B cell (primary cell): ENCODE results near the gene CD93. TPM values are rescaled to one million over a fixed set of nuclear protein-coding genes. Genes with fewer than 3 reads are reported as not detected.

Experiments
- ATAC-seq: fragments of 200-7000 bp; cut with Tn5 transposase; one replicate; pipeline ENCODE4 v1.10.0; 2021; ENCODE audit warnings: low read depth, mild to moderate bottlenecking, moderate number of reproducible peaks, moderate library complexity
- CTCF ChIA-PET: fragments of 350-600 bp; sonication (Branson Sonifier 250); formaldehyde crosslinking; loops from one replicate; lab custom pipeline; 2021; ENCODE audit warnings: antibody characterized with exemption, inconsistent platforms; lab: Charles Lee
- POLR2A ChIA-PET: fragments of 350-600 bp; sonication (Branson Sonifier 250); formaldehyde crosslinking; loops from one replicate; lab custom pipeline; 2021; ENCODE audit warnings: antibody characterized with exemption; lab: Charles Lee
- DNase-seq: peaks from one replicate; pipeline ENCODE4 v3.0.0; 2013
- H2AFZ ChIP-seq: 2 replicates; pipeline ENCODE4 v1.6.1; 2012; ENCODE audit warnings: mild to moderate bottlenecking, low read depth, low read length; ENCODE audit not compliant: insufficient read depth, poor library complexity, severe bottlenecking
- H3K27ac ChIP-seq, 2 donors: 1 replicate in 1 of 2; 2 replicates in 1 of 2; pipeline ENCODE4 v1.5.1; 2012 to 2013; ENCODE audit warnings: low read length in 2 of 2, mild to moderate bottlenecking in 2 of 2, moderate library complexity in 1 of 2
- H3K27me3 ChIP-seq, 4 experiments: fragments of 200-600 bp in 1 of 4; sonication (generic) in 1 of 4; replicated peaks in 1 of 4; 1 replicate in 2 of 4; 2 replicates in 2 of 4; pipeline versions ENCODE4 v1.6.1 to v1.7.0; 2013 to 2016; ENCODE audit warnings: low read length in 3 of 4, mild to moderate bottlenecking in 2 of 4, mixed read lengths in 1 of 4, moderate library complexity in 1 of 4; ENCODE audit not compliant: insufficient read depth in 4 of 4, control insufficient read depth in 3 of 4; ENCODE audit errors: control extremely low read depth in 1 of 4
- H3K36me3 ChIP-seq, 2 experiments: replicated peaks in 1 of 2; 1 replicate in 1 of 2; 2 replicates in 1 of 2; pipeline versions ENCODE4 v1.6.1 to v1.7.1; 2013; ENCODE audit warnings: low read length in 1 of 2; ENCODE audit not compliant: insufficient read depth in 2 of 2, control insufficient read depth in 1 of 2; ENCODE audit errors: control extremely low read depth in 1 of 2, extremely low read depth in 1 of 2
- H3K4me1 ChIP-seq, 2 donors: fragments of 200-600 bp in 1 of 2; sonication (generic) in 1 of 2; 1 replicate in 1 of 2; 2 replicates in 1 of 2; pipeline versions ENCODE4 v1.5.1 to v1.6.1; 2013 to 2017; ENCODE audit warnings: low read length in 2 of 2; ENCODE audit not compliant: control insufficient read depth in 2 of 2, insufficient read depth in 2 of 2
- H3K4me2 ChIP-seq: replicated peaks from 2 replicates; pipeline ENCODE3; 2012; ENCODE audit warnings: mild to moderate bottlenecking, low read depth, low read length; ENCODE audit not compliant: poor library complexity, severe bottlenecking
- H3K4me3 ChIP-seq, 5 experiments: fragments of 200-600 bp in 1 of 5; sonication (generic) in 1 of 5; 1 replicate in 3 of 5; 2 replicates in 2 of 5; pipeline versions ENCODE4 v1.5.1 to v1.7.0; 2011 to 2016; ENCODE audit warnings: low read length in 4 of 5, mild to moderate bottlenecking in 4 of 5, low read depth in 2 of 5, control low read depth in 1 of 5, moderate library complexity in 1 of 5; ENCODE audit not compliant: insufficient read depth in 1 of 5; ENCODE audit errors: control extremely low read depth in 1 of 5, extremely low read depth in 1 of 5
- H3K79me2 ChIP-seq: fragments of 200-600 bp; sonication (generic); one replicate; pipeline ENCODE4 v1.6.0; 2016; ENCODE audit warnings: low read length; ENCODE audit not compliant: control insufficient read depth, insufficient read depth
- H3K9ac ChIP-seq: fragments of 200-600 bp; sonication (generic); 2 replicates; pipeline ENCODE4 v1.6.1; 2017; ENCODE audit warnings: mild to moderate bottlenecking, low read length, moderate library complexity
- H3K9me3 ChIP-seq, 3 donors: one replicate each; pipeline versions ENCODE4 v1.6.1 to v1.7.1; 2013; ENCODE audit warnings: low read length in 2 of 3; ENCODE audit not compliant: control insufficient read depth in 2 of 3, insufficient read depth in 1 of 3; ENCODE audit errors: control extremely low read depth in 1 of 3
- H4K20me1 ChIP-seq: 2 replicates; pipeline ENCODE4 v1.6.0; 2012; ENCODE audit warnings: mild to moderate bottlenecking, low read length; ENCODE audit not compliant: insufficient read depth, control insufficient read depth, poor library complexity, severe bottlenecking
- H3K27ac Mint-ChIP-seq: one replicate; pipeline ENCODE4 v1.8.0; 2021; ENCODE audit warnings: mixed read lengths
- H3K27me3 Mint-ChIP-seq: one replicate; pipeline ENCODE4 v1.8.0; 2021; ENCODE audit warnings: mixed read lengths
- H3K4me1 Mint-ChIP-seq: one replicate; pipeline ENCODE4 v1.8.0; 2021; ENCODE audit warnings: mixed read lengths
- H3K4me3 Mint-ChIP-seq: one replicate; pipeline ENCODE4 v1.8.0; 2021; ENCODE audit warnings: mixed read lengths
- H3K9me3 Mint-ChIP-seq: one replicate; pipeline ENCODE4 v1.8.0; 2022; ENCODE audit warnings: mixed read lengths; ENCODE audit not compliant: insufficient read depth
- CTCF ChIP-seq: fragments of 200-600 bp; IDR thresholded peaks from one replicate; pipeline ENCODE4 v1.8.0; 2022; ENCODE audit warnings: antibody characterized with exemption, mild to moderate bottlenecking
- EZH2 ChIP-seq: IDR thresholded peaks from 2 replicates; pipeline ENCODE4 v1.6.1; 2012; ENCODE audit warnings: borderline replicate concordance, low read depth, mild to moderate bottlenecking, moderate library complexity, low read length; ENCODE audit not compliant: insufficient read depth, poor library complexity, severe bottlenecking
- WGBS: methylation state at CpG from one replicate; pipeline ENCODE4 v1.1.5; 2013; ENCODE audit warnings: missing lambda C conversion rate; ENCODE audit not compliant: insufficient coverage; 5-methylcytosine and 5-hydroxymethylcytosine counted together
- intact Hi-C: fragments of 100-400 bp; cut with micrococcal nuclease; formaldehyde crosslinking; loops from one replicate; pipeline ENCODE4 v1.10.0; 2022
- polyA plus RNA-seq: library from polyadenylated mRNA; depleted of rRNA; stranded (reverse); fragments of >200 nt; gene quantifications from 2 replicates; pipeline ENCODE4 v1.2.3, GENCODE V29; 2012
- total RNA-seq, 2 donors: library from RNA; stranded (reverse); fragments of 120-200 nt in 1 of 2; gene quantifications; 1 replicate in 1 of 2; 2 replicates in 1 of 2; pipeline versions ENCODE4 v1.2.3 to v1.2.4, GENCODE V29; 2013 to 2022

The CD93 gene
- total and polyA plus RNA-seq, 2 donors (not counting 1 experiment from before 2014, with no cell fraction given): 0.12 to 0.51 TPM

- peaks cover 0 to 12% of the 10 kb centered on the region in 2 donors for H3K4me1 ChIP-seq
- no peak for DNase-seq
- Mint-ChIP-seq H3K27ac (no peak overlapping the region), H3K4me1 (peaks cover 6% of the 10 kb centered on the region), H3K4me3 (no peak overlapping the region), H3K27me3 (peaks cover 28% of the 10 kb centered on the region), H3K9me3 (no peaks in the 10 kb centered on the region)
- H3K4me2 ChIP-seq: no peak overlapping the region
- H3K36me3 ChIP-seq: no peaks in the 10 kb centered on the region
- ChIA-PET POLR2A (no interaction called here), CTCF (no interaction called here)
- H2AFZ ChIP-seq: no peak overlapping the region
- intact Hi-C loops: no loop called here
- H3K9me3 ChIP-seq: peaks cover 0 to 7% (median 0%) of the 10 kb centered on the region in 3 donors
- no peak overlapping the region for H3K4me3 ChIP-seq
- no peaks in the 10 kb centered on the region for H4K20me1 ChIP-seq
- no peak overlapping the region for H3K27ac ChIP-seq
- H3K9ac ChIP-seq: no peak overlapping the region
- TF ChIP-seq EZH2 (no peak), CTCF (no peak)
- no peaks in the 10 kb centered on the region for H3K79me2 ChIP-seq
- 90% methylated on average over 7 of the region's 9 CpGs for WGBS
- no peaks in the 10 kb centered on the region for H3K27me3 ChIP-seq
- no peak for ATAC-seq
These were observed 35.7 kb upstream of the CD93 start for GRCh38 chr20:23121751-23122320.

- 62% methylated on average over 10 of the region's 15 CpGs for WGBS
- POLR2A ChIA-PET: no interaction called here
- CTCF ChIA-PET: no interaction called here
These were observed 35.0 kb upstream of the CD93 start for GRCh38 chr20:23120936-23121750.

More at GRCh38 chr20:23120936-23121750, 35.0 kb upstream of the CD93 start:
- H3K9me3 Mint-ChIP-seq: no peaks in the 10 kb centered on the region
- ATAC-seq (no peak), DNase-seq (no peak)
- no peak overlapping the region for H3K4me3 Mint-ChIP-seq
- no peaks in the 10 kb centered on the region for H3K27me3 ChIP-seq
- no peaks in the 10 kb centered on the region for H3K36me3 ChIP-seq
- H2AFZ ChIP-seq: no peak overlapping the region
- H4K20me1 ChIP-seq: no peaks in the 10 kb centered on the region
- H3K4me1 Mint-ChIP-seq: peaks cover 6% of the 10 kb centered on the region
- H3K4me1 ChIP-seq: peaks cover 0 to 6% of the 10 kb centered on the region in 2 donors
- TF ChIP-seq CTCF (no peak), EZH2 (no peak)
- H3K27me3 Mint-ChIP-seq: peaks cover 28% of the 10 kb centered on the region
- no peak overlapping the region for H3K4me2 ChIP-seq
- no peak overlapping the region for H3K9ac ChIP-seq
- H3K27ac ChIP-seq: no peak overlapping the region
- intact Hi-C loops: no loop called here
- H3K79me2 ChIP-seq: no peaks in the 10 kb centered on the region
- H3K27ac Mint-ChIP-seq: no peak overlapping the region
- H3K4me3 ChIP-seq: no peak overlapping the region
- H3K9me3 ChIP-seq: peaks cover 0 to 2% (median 0%) of the 10 kb centered on the region in 3 donors
